Neural progenitor cell (in vitro differentiated cells): Measurements from ENCODE around the gene HIGD1C.

Experiments
- CTCF ChIP-seq: fragments of 200-600 bp; sonication (generic); IDR thresholded peaks from 2 replicates; pipeline ENCODE4 v1.5.1; 2017; ENCODE audit warnings: antibody characterized with exemption, mild to moderate bottlenecking
- EZH2phosphoT487 ChIP-seq: fragments of 200-600 bp; sonication (generic); IDR thresholded peaks from 2 replicates; pipeline ENCODE4 v1.6.1; 2017; ENCODE audit warnings: antibody characterized with exemption

- no peak for TF ChIP-seq EZH2phosphoT487
- TF ChIP-seq CTCF = no peak
Observed at GRCh38 chr12:50929831-50930230, 22.5 kb upstream of the HIGD1C start.
